Loucy (cell line): ENCODE measurements around the gene KAZALD1.

Experiments used
- CTCF ChIP-seq: fragments of 200-600 bp; sonication (generic); conservative IDR thresholded peaks from 2 replicates; pipeline ENCODE4 v1.5.1; 2014; ENCODE audit warnings: mild to moderate bottlenecking, antibody characterized with exemption, low read length
- EZH2phosphoT487 ChIP-seq: fragments of 200-600 bp; IDR thresholded peaks from 2 replicates; pipeline ENCODE4 v1.6.1; 2018; ENCODE audit warnings: antibody characterized with exemption, mild to moderate bottlenecking, moderate library complexity, borderline replicate concordance

GRCh38 chr10:101113890-101114403, 52.2 kb downstream of the KAZALD1 start:
- TF ChIP-seq CTCF, result no peak
- TF ChIP-seq EZH2phosphoT487, result no peak
